Glomerular visceral epithelial cell (primary cell): ENCODE data around the gene QRSL1.
"Not testable (repeated sequence)": the region's sequence is repeated elsewhere in the genome, so short reads cannot be mapped to it uniquely, and the experiment has no call there.

Source experiments
- DNase-seq: peaks from one replicate; pipeline ENCODE4 v3.0.0-alpha.2; 2016; ENCODE audit errors: extremely low spot score

QRSL1 gene

DNA sequence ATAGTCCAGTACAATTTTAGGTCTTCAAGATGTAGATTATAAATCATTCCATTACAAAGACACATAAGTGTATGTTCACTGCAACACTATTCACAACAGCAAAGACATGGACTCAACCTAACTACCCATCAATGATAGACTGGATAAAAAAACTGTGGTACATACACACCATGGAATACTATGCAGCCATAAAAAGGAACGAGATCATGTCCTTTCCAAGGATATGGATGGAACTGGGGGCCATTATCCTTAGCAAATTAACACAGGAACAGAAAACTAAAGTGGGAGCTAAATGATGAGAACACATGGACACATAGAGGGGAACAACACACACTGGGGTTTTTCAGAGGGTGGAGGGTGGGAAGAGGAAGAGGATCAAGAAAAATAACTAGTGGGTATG lies 6.3 kb upstream of the QRSL1 start:
- DNase-seq = no peak

DNA sequence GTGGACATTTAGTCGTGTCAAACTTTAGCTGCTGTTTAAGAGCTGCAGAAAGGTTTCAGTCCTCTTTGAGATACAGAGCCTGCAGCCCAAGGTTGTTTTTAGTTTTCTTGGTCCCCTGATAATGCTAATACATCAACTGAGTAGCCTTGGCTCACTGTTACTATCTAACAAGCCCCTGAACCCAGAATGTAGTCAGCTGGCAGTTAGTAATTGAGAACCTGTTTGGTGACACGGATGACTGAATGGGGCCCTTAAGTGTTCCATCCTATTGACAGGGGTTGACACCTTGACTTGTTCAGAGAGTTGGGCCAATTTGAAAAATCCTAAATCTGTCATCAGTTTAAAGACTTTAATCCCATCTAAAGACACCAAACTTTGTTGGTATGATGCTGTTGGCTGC lies 2.9 kb upstream of the QRSL1 start:
- no peak for DNase-seq

DNA sequence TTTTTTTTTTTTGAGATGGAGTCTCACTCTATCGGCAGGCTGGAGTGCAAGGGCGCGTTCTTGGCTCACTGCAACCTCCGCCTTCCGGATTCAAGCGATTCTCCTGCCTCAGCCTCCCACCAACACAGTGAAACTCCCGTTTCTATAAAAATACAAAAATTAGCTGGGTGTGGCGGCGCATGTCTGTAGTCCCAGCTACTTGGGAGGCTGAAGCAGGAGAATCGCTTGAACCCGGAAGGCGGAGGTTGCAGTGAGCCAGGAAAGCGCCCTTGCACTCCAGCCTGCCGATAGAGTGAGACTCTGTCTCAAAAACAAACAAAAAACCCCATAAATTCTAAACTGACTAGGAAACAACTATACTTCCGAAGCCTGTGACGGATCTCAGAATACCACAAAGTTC lies 1.6 kb upstream of the QRSL1 start:
- DNase-seq = not testable (repeated sequence)

DNA sequence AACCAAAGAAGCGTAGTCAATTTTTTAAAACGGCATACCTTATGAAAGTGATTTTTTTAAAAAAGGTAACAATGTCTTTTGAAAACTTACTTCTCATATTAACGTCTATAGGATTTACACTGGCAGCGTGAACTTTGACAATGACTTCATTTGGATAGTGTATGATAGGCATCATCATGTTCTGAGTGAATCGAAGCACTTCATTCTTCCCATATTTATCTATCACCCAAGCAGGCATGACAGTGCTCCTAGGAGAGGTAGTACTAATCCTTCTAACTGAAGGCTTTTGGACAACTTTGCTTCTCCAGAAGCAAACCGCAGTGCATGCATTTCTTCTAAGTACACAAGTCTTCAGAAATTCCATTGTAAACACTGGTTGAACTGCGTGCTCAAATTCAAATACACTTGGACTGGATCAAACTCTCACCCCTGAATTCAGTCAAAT lies 698 bp upstream of the QRSL1 start:
- no peak for DNase-seq

DNA sequence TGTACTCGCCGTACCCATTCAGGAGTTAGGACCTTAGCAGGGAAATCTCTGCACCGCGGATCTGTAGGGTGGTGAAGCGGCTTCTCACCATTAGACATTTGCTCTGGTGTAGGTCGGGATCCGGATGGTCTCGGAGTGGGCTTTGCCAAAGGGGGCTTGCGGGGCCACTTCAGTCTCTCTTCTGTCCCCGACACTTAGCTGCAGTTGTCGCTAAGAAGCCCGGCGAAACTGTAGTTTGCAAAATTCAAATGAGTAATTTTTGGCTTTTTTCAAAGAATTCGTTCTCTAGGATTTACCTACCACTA lies 433 bp downstream of the QRSL1 start:
- no peak for DNase-seq

DNA sequence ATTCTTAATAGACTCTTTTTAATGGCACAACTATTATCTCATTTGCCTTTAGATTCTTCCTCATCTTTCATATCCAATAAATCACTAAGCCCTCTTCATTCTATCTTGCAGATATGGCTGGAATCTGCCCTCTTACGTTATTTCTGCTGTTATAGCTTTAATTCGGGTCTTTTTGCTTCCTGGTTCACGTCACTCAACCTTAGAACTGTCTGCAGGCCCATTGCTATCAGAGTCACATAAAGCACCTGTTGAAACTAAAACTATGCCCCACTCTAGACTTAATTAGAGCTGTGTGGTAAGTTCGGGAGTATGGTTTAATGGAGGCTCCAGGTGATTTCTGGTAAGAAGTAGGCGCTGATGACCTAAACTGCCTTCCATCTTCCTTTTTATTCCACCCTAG lies 988 bp downstream of the QRSL1 start:
- DNase-seq = no peak

DNA sequence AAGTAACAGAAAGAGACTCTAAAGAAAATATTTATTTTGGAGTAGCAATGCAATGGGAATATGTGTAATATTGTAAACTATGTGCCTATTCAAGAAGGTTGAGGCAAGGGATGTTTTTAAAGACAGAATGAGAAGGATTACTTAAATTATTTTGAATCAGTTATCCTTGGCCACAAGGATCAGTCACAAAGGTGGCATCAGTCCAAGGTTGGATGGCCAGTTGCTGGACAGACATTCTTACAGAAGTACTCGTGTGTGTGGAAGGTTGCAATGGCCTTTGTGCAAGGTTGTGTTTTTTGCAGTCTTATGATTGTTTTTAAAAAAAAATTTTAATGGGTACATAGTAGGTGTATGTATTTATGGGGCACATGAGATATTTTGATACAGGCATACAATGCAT lies 2.0 kb downstream of the QRSL1 start:
- DNase-seq = peak; percentile 28

DNA sequence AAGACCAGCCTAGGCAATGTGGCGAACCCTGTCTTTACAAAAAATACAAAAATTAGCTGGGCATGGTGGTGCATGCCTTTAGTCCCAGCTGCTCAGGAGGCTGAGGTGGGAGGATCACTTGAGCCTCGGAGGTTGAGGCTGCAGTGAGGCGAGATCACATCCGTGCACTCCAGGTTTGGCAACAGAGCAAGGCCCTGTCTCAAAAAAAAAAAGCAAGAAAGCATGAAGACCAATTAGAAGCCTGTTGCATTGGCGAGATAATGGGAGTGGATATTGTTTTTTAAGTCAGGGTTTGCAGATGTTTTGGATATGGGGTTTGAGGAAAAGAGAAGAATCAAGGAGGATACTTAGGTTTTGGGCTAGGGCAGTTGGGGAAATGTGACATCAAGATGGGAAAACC lies 5.2 kb downstream of the QRSL1 start:
- DNase-seq = no peak

DNA sequence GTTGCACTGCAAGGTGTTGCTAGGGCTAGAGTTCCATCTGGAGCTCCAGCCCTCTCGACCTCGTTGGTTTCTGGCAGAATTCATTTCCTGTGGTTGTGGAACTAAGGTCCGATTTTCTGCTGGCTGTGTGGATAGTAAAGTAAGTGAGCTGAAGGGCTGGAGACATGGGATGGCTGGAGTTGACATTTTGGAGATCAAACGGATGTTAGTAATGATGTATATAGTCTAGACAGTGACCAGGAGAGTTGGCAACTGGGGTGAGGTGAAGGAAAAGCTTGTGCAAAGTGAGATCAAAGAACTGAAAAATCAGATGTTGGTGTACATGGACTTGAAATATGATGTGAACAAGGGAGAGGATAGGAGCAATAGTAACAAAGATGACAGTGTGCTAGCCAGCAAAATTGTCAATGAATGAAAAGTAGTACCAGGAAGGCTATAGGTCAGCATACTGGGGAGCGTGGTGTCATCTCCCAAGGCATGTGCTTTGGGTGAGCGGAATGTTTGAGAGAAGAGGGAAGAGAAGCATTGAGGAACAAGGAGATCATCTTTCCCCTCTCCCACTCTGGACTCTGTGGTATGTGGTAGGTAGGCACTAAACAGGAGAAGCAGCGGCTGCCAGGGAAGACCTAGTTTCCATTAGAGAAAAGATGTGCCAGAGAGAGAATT lies 7.8 kb downstream of the QRSL1 start:
- DNase-seq = no peak

DNA sequence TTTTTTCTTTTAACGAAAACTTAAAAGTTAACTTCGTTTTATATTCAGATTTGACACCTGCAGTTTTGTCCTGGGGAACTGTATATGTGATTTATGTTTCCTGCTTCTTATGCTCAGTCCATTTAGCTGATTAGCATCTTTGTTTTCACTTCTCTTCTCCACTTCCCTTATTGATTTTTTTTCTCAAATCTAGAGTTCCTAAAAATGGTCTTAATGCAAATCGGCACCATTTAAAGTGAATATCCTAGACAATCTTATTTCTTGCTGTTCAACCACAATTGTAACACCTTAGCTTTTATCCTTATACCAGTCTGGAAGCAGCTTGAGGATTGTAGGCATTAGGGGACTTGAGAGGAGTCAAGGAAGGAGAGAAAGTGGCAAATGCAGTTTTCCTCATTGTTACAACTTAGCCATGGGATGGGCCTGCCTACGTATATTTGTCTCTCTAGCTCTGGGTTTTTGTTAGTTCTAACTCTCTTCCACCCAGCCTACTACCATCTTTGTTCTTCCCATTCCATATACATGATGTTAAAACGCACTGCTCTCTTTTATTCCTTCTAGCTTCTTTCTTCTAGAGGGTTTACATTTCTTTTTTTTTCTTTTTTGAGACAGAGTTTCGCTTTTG lies 8.5 kb downstream of the QRSL1 start:
- DNase-seq = no peak

DNA sequence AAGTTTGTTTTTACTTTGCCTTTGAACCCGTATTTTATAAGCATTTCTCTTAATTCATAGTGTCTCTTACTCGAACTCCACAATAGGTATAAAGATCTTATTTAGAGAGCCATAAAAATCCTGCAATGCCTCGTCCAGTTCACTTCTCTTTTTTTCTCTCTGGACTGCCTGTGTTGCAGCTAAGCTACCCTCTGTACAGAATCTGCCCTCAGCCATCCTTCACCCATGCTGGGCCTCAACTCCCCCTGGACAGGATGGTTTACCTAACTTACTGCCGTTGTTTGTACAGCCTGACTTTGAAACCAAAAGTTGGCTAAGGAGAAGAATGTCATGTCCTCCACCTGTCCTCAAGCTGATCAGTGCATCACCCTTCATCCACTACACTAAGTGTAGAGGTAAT lies 10.4 kb downstream of the QRSL1 start:
- DNase-seq = no peak

DNA sequence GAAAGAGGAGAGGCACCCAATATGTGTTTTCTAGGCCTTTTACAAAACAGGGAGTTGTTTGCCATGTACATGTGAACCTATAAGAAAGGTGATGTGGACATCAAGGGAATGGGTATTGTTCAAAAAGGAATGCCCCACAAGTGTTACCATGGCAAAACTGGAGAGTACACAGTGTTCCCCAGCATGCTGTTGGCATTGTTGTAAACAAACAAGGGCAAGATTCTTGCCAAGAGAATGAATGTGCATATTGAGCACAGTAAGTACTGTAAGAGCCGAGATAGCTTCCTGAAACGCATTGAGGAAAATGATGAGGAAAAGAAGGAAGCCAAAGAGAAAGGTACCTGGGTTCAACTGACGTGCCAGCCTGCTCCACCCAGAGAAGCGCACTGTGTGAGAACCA lies 13.1 kb downstream of the QRSL1 start:
- DNase-seq = no peak

DNA sequence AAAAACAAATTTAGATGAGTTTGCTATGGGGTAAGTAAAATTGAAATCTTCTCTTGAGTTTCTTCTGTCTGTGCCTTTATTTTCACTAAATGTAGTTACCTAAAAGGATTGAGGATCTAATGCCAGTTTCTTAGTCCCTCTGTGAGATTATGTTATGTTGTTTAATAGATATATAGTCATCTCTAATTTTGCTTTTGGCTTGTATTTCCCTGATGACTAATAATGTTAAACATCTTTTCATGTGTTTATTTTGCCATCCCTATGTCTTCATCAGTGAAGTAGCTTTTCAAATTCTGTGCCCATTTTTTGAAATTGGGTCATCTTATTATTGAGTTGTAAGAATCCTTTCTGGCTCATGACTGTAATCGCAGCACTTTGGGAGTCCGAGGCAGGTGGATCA lies 13.7 kb downstream of the QRSL1 start:
- no peak for DNase-seq

DNA sequence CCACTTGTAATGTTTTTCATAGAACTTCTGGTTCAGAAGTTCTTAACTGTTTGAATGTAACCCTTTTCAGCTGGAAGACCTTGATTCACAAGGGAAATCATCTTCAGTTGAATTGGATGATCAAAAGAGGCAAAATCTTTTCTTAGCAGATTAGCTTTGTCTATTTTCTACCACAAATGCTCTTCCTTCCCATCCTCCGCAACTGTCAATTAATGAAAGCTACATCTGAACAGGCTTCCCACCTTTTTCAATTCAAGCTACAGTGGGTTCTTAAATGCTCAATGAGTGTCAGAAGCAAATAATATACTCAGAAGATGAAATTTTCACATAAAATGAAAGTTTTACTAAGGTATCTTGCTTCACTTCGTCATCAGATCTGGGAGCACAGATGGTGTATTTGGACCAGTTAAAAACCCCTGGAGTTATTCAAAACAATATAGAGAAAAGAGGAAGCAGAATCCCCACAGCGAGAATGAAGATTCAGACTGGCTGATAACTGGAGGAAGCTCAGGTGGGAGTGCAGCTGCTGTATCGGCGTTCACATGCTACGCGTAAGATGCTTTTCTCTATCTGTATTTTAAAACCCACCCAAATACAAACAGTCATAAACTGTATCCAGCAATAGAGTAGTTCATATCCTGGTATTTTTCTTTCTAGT lies 19.4 kb downstream of the QRSL1 start:
- DNase-seq = no peak

DNA sequence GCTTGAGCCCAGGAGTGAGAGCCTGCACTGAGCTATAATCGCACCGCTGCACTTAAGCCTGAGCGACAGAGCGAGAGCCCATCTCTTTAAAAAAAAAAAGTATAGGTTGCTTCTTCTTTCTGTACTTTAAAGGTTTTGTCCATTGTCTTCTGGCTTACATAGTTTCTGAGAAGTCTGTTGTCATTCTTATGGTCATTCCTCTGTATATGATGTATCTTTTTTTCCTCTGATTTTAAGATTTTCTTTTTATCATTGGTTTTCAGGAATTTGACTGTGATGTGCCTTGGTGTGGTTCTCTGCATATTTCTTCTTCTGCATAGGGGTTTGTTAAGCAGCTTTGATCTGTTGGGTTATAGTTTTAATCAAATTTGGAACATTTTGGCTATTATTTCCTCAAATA lies 29.1 kb downstream of the QRSL1 start:
- no peak for DNase-seq

DNA sequence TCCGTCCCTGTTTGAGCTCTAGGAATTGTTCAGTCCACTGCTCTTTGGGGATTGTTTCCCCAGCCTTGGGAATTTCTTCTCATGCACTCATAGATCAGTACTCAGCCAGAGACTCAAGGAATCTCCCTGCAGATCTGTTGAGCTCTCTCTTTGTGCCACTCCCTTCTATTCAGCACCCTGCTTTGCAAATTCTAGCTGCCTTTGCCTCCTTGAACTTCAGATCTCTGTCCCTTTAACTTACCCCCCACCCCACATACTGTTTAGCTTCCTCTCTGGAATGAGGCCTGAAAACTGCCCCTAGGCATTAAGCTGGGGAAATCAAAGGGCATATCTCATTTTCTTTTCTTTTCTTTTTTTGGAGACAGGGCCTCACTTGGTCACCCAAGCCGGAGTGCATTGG lies 30.5 kb downstream of the QRSL1 start:
- DNase-seq = no peak

DNA sequence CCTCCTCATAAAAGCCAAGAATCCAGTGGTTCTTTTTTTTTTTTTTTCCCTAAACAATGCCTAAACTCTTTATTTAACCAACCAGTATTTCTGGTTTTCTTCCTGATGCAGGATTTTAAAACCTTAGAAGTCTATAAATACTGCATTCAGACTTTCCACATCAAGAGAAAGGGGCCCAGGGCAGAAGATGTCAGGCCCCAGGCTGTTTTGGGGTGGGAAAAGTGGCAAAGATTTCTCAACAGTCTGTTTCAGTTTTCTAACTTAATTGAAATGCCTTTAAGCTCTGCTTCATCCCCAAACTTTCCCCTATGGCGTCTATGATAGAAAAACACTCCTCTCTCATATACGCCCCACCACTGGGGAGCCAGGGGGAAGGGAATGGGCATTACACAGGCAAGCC lies 33.1 kb downstream of the QRSL1 start:
- DNase-seq = no peak

DNA sequence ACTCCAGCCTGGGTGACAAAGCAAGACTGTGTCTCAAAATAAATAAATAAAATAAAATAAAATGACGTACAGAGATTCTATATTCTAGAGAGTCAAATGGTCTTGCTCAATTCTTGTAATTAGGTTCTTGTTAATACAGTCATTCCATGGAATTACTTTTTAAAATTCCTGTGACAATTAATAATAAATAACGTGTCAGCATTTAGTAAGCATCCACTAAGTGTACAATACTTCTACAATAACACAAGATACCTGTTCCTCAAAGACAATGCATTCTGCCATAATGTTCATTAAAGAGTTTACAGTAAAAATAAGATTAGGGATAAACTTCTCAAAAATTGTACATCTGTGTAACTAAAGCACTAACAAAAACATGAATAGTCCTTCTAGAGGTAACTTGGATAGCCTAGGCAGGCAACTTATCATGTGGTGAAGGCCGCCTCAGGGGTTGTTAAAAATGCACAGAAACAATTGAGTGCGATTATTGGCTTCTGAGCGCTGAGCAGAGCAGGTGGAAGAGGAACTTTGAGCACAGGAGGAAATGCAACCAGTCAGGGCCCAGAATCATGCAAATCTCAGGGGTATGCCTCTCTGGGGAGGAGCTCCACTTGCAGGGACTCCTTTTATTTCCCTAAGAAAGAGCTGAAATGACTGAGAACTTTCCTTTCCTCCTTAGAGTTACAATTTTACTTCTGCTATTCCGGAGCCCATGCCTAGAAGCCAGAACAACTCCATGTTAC lies 37.1 kb downstream of the QRSL1 start:
- DNase-seq = no peak

DNA sequence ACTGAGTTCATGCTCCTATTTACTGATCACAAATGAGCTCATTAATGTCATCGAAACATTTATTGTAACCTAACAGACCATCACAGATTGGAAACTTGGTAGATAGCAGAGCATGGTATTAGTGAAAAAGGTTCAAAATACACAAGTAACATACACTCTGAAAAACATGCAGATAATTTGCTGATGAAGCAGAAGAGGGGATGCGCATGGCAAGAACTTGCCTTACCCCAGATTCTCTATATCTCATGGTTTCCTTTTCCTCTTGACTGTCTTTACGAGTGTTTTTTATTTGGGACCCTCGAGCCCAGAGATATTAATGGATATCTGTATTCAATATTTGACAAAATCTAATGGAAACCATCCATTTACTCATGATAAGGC lies 37.6 kb downstream of the QRSL1 start:
- no peak for DNase-seq

DNA sequence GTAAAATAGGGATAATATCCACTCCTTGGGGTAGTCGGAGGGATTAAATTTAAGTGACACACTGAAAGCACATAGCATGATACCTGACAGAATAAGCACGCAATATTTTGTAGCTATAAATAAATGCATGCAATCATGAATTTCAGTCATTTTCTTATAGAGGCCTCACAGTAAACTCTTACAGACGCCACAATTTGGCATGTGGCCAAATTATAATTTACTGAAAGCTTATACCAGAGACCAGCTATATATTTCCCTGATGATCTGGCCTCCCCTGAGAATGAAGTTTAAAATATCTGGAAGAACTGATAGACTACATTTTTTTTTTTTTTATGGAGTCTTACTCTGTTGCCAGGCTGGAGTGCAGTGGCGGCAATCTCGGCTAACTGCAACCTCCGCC lies 40.9 kb downstream of the QRSL1 start:
- DNase-seq = no peak

DNA sequence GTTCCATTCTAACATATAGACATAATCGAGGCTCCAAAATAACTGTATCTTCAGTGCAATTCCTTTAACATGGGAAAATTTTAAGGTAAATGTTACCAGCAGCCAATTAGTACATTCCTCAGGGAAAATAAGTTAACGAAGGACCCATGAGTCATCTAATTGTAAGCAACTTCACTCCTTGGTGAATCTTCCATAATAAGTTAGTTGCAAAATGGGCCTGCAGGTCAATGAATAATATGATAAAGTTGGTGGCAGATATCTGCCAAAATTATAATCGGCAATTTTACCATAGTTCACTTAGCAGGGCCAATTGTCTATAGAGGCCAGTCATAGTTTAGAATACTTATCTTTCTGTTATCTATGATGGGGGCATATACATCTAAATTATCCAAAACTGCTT lies 42.3 kb downstream of the QRSL1 start:
- no peak for DNase-seq

DNA sequence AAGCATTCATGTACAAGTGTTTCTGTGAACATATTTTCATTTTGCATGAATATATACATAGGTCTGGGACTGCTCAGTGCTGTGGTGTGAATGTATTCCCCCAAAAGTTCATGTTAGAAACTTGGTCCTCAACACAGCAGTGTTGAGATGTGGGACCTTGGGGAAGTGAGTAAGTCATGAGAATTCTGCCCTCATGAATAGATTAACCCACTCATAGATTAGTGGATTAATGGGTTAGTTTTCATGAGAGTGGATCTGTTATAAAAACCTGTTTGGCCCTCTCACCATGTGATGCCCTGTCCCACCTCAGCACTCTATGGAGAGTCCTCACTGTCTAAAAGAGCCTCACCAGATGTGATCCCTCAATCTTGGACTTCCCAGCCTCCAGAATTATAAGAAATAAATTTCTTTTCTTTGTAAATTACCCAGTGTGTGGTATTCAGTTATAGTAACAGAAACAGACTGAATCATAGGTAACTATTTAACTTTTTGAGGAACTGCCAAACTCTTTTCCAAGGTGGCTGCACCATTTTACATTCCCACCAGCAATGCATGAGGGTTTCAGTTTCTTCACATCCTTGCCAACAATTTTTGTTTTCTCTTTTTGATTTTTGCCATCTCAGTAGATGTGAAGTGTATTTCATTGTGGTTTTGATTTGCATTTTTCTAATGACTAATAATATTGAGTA lies 45.3 kb downstream of the QRSL1 start:
- DNase-seq = peak; percentile 44
